Naive thymus-derived CD4-positive, alpha-beta T cell (primary cell): ENCODE data around the gene CDR2. TPM values are rescaled to one million over a fixed set of nuclear protein-coding genes. Genes with fewer than 3 reads are reported as not detected.

Source experiments
- ATAC-seq: fragments of 150-1000 bp; cut with Tn5 transposase; 2 replicates; pipeline ENCODE4 v1.10.0; 2021; ENCODE audit warnings: mild to moderate bottlenecking, moderate library complexity
- CTCF ChIA-PET: fragments of 350-600 bp; sonication (Branson Sonifier 250); formaldehyde crosslinking; loops from one replicate; lab custom pipeline; 2021; ENCODE audit warnings: antibody characterized with exemption; lab: Charles Lee
- POLR2A ChIA-PET: fragments of 350-600 bp; sonication (Branson Sonifier 250); formaldehyde crosslinking; loops from one replicate; lab custom pipeline; 2021; ENCODE audit warnings: antibody characterized with exemption, inconsistent platforms; lab: Charles Lee
- DNase-seq, 9 donors: peaks; one replicate each; pipeline versions ENCODE4 v3.0.0 to v3.0.0-alpha.2; 2020 to 2022; ENCODE audit warnings: mixed read lengths in 1 of 9
- H3K27ac ChIP-seq: one replicate; pipeline ENCODE4 v1.7.0; 2013; ENCODE audit warnings: mild to moderate bottlenecking, low read depth, low read length, moderate library complexity
- H3K27me3 ChIP-seq, 2 donors: one replicate each; pipeline ENCODE4 v1.7.0; 2013; ENCODE audit warnings: low read length in 2 of 2, mild to moderate bottlenecking in 2 of 2, moderate library complexity in 2 of 2; ENCODE audit not compliant: control insufficient read depth in 2 of 2, insufficient read depth in 2 of 2
- H3K36me3 ChIP-seq, 3 experiments: 1 replicate in 2 of 3; 2 replicates in 1 of 3; pipeline ENCODE4 v1.7.0; 2013; ENCODE audit warnings: low read length in 3 of 3, mild to moderate bottlenecking in 3 of 3, moderate library complexity in 1 of 3; ENCODE audit not compliant: insufficient read depth in 3 of 3, control insufficient read depth in 2 of 3
- H3K4me1 ChIP-seq, 2 donors: one replicate each; pipeline ENCODE4 v1.7.0; 2013; ENCODE audit warnings: low read length in 2 of 2, mild to moderate bottlenecking in 2 of 2, moderate library complexity in 1 of 2; ENCODE audit not compliant: control insufficient read depth in 2 of 2, insufficient read depth in 2 of 2
- H3K4me3 ChIP-seq: 2 replicates; pipeline ENCODE4 v1.7.0; 2013; ENCODE audit warnings: mild to moderate bottlenecking, low read length
- H3K9me3 ChIP-seq, 3 experiments: 1 replicate in 2 of 3; 2 replicates in 1 of 3; pipeline ENCODE4 v1.7.0; 2013; ENCODE audit warnings: low read length in 3 of 3; ENCODE audit not compliant: control insufficient read depth in 2 of 3
- H3K27ac Mint-ChIP-seq, 9 donors: one replicate each; pipeline ENCODE4 v1.8.0; 2020 to 2022; ENCODE audit warnings: mixed read lengths in 9 of 9, mild to moderate bottlenecking in 8 of 9, moderate library complexity in 5 of 9, inconsistent platforms in 2 of 9
- H3K27me3 Mint-ChIP-seq, 5 donors: one replicate each; pipeline ENCODE4 v1.8.0; 2021 to 2022; ENCODE audit warnings: mixed read lengths in 5 of 5, mild to moderate bottlenecking in 1 of 5
- H3K36me3 Mint-ChIP-seq, 5 donors: one replicate each; pipeline ENCODE4 v1.8.0; 2020 to 2022; ENCODE audit warnings: mixed read lengths in 5 of 5, mild to moderate bottlenecking in 3 of 5, inconsistent platforms in 1 of 5
- H3K4me1 Mint-ChIP-seq, 7 donors: one replicate each; pipeline ENCODE4 v1.8.0; 2020 to 2022; ENCODE audit warnings: mixed read lengths in 7 of 7, mild to moderate bottlenecking in 3 of 7, inconsistent platforms in 1 of 7
- H3K4me3 Mint-ChIP-seq, 10 donors: one replicate each; pipeline ENCODE4 v1.8.0; 2020 to 2022; ENCODE audit warnings: mild to moderate bottlenecking in 10 of 10, mixed read lengths in 10 of 10, moderate library complexity in 6 of 10, inconsistent platforms in 2 of 10
- H3K9me3 Mint-ChIP-seq, 11 donors: one replicate each; pipeline ENCODE4 v1.8.0; 2020 to 2022; ENCODE audit warnings: mixed read lengths in 11 of 11, mild to moderate bottlenecking in 4 of 11, inconsistent platforms in 1 of 11, moderate library complexity in 1 of 11
- intact Hi-C, 2 donors: fragments of 100-400 bp; cut with micrococcal nuclease; formaldehyde crosslinking; loops; one replicate each; pipeline ENCODE4 v1.15.1; 2023
- polyA plus RNA-seq, 2 donors: library from polyadenylated mRNA; unstranded; fragments of 300-500 nt; fragmentation: Illumina TruSeq; gene quantifications; one replicate each; pipeline ENCODE4 v1.2.3, GENCODE V29; 2021
- total RNA-seq, 6 experiments: library from RNA in 5 of 6; stranded (reverse) in 5 of 6; gene quantifications; 1 replicate in 5 of 6; 2 replicates in 1 of 6; pipeline ENCODE4 v1.2.3 and lab custom pipeline; 2021 to 2026

The CDR2 gene
- total and polyA plus RNA-seq, 7 experiments from 2014 or later = 28.7 to 115 (median 66.0) TPM

- Mint-ChIP-seq H3K36me3 (peaks cover 12 to 38% (median 17%) of the 10 kb centered on the region in 5 donors), H3K9me3 (peaks cover 0 to 3% (median 0%) of the 10 kb centered on the region in 11 donors), H3K4me3 (no peak overlapping the region), H3K27me3 (no peaks in the 10 kb centered on the region), H3K4me1 (peaks cover 0 to 7% (median 0%) of the 10 kb centered on the region in 7 donors), H3K27ac (peak overlapping the region in 4 of 9 donors; percentile 43 to 77 (median 53))
- ChIA-PET CTCF (interaction anchor here (0.7 kb wide), 1 partner anchor 91 kb away, joined by 3 read pairs; no protein-coding TSS in a partner anchor), POLR2A (interaction anchor here (0.6 kb wide), 1 partner anchor 31 kb away, joined by 3 read pairs; no protein-coding TSS in a partner anchor)
- DNase-seq = no peak
- H3K9me3 ChIP-seq = no peaks in the 10 kb centered on the region
- H3K27me3 ChIP-seq = no peaks in the 10 kb centered on the region
- ATAC-seq = no peak
- intact Hi-C loops = no loop called here
- peaks cover 4 to 92% (median 24%) of the 10 kb centered on the region in 3 experiments for H3K36me3 ChIP-seq
- H3K4me1 ChIP-seq = no peaks in the 10 kb centered on the region
- H3K4me3 ChIP-seq = no peak overlapping the region
- no peak overlapping the region for H3K27ac ChIP-seq
These were observed 61.3 kb downstream of the CDR2 start for GRCh38 chr16:22312897-22313781.

GRCh38 chr16:22311520-22311919 lies 62.9 kb downstream of the CDR2 start:
- Histone ChIP-seq H3K4me1 (no peaks in the 10 kb centered on the region), H3K4me3 (no peak overlapping the region), H3K27ac (no peak overlapping the region), H3K9me3 (no peaks in the 10 kb centered on the region), H3K27me3 (no peaks in the 10 kb centered on the region), H3K36me3 (peaks cover 4 to 92% (median 34%) of the 10 kb centered on the region in 3 experiments)
- Mint-ChIP-seq H3K9me3 (peaks cover 0 to 3% (median 0%) of the 10 kb centered on the region in 11 donors), H3K4me1 (no peaks in the 10 kb centered on the region), H3K36me3 (peaks cover 10 to 32% (median 16%) of the 10 kb centered on the region in 5 donors), H3K4me3 (peak overlapping the region in 1 of 10 donors; percentile 11), H3K27ac (peak overlapping the region in 2 of 9 donors; percentile 54 to 69), H3K27me3 (no peaks in the 10 kb centered on the region)
- CTCF ChIA-PET = interaction anchor here (0.6 to 0.7 kb wide), 2 partner anchors 9 to 1060 kb away, joined by 3 read pairs; no protein-coding TSS in a partner anchor
- no peak for ATAC-seq
- POLR2A ChIA-PET = no interaction called here
- DNase-seq = no peak
- intact Hi-C loops = no loop called here

DNA sequence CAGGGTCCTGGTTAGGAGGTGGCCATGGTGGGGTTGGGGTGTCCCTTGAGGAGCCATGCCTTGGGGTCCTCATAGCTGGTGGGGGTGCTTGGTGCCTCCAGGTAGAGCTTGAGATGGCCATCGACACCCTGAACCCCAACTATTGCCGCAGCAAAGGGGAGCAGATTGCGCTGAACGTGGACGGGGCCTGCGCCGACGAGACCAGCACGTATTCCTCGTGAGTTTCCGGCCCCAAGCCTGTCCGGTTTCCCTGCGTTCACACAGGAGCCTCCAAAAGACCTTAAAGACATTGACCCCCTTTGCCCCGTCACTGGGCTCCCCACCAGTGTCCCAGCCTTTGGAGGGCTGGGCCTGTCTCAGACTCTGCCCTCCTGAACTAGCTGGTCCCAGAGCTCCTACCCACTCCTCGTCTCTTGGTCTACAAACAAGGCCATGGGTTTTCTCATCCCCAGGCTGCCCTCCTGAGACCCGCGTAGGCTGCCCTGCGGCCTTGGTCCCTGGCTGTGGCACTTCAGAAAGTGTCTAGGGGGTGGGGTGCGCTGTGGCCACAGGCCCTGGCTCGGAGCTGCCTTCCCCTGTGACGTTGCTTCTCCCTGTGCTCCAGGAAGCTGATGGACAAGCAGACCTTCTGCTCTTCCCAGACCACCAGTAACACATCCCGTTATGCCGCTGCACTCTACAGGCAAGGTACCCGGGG lies 65.4 kb downstream of the CDR2 start:
- ChIA-PET CTCF (interaction anchor here (0.7 kb wide), 1 partner anchor 418 kb away, joined by 3 read pairs; no protein-coding TSS in a partner anchor), POLR2A (interaction anchor here (0.8 to 0.9 kb wide), 2 partner anchors 12 to 120 kb away, joined by 3 to 4 read pairs; partner anchors contain the start of gene POLR3E)
- Histone ChIP-seq H3K9me3 (no peaks in the 10 kb centered on the region), H3K4me3 (no peak overlapping the region), H3K36me3 (peaks cover 4 to 92% (median 28%) of the 10 kb centered on the region in 3 experiments), H3K4me1 (no peaks in the 10 kb centered on the region), H3K27me3 (no peaks in the 10 kb centered on the region), H3K27ac (no peak overlapping the region)
- no peak overlapping the region for H3K4me3 Mint-ChIP-seq
- peaks cover 0 to 3% (median 0%) of the 10 kb centered on the region in 11 donors for H3K9me3 Mint-ChIP-seq
- ATAC-seq (no peak), DNase-seq (no peak)
- peak overlapping the region in 2 of 9 donors; percentile 16 to 41 for H3K27ac Mint-ChIP-seq
- H3K36me3 Mint-ChIP-seq = peaks cover 8 to 32% (median 17%) of the 10 kb centered on the region in 5 donors
- intact Hi-C loops = no loop called here
- no peaks in the 10 kb centered on the region for H3K27me3 Mint-ChIP-seq
- peaks cover 0 to 10% (median 3%) of the 10 kb centered on the region in 7 donors for H3K4me1 Mint-ChIP-seq

- H3K27ac ChIP-seq = no peak overlapping the region
- peaks cover 5 to 17% (median 8%) of the 10 kb centered on the region in 7 donors for H3K4me1 Mint-ChIP-seq
- no peaks in the 10 kb centered on the region for H3K4me1 ChIP-seq
- H3K36me3 Mint-ChIP-seq = peaks cover 5 to 29% (median 18%) of the 10 kb centered on the region in 5 donors
- ChIA-PET CTCF (no interaction called here), POLR2A (interaction anchor here (0.8 kb wide), 1 partner anchor 10 kb away, joined by 3 read pairs; the partner anchor contains the start of gene POLR3E)
- no peaks in the 10 kb centered on the region for H3K27me3 Mint-ChIP-seq
- ATAC-seq (peak; percentile 11), DNase-seq (no peak)
- H3K9me3 ChIP-seq = no peaks in the 10 kb centered on the region
- no peak overlapping the region for H3K4me3 ChIP-seq
- H3K27me3 ChIP-seq = no peaks in the 10 kb centered on the region
- H3K36me3 ChIP-seq = peaks cover 4 to 89% (median 26%) of the 10 kb centered on the region in 3 experiments
- intact Hi-C loops = no loop called here
- H3K9me3 Mint-ChIP-seq = peaks cover 0 to 1% (median 0%) of the 10 kb centered on the region in 11 donors
- peak overlapping the region in 5 of 9 donors; percentile 28 to 65 (median 44) for H3K27ac Mint-ChIP-seq
- H3K4me3 Mint-ChIP-seq = peak overlapping the region in 1 of 10 donors; percentile 49
These were observed 66.6 kb downstream of the CDR2 start for GRCh38 chr16:22307838-22308237.

GRCh38 chr16:22306788-22307187 lies 67.6 kb downstream of the CDR2 start:
- intact Hi-C loops = no loop called here
- H3K27me3 Mint-ChIP-seq = no peaks in the 10 kb centered on the region
- peaks cover 0 to 1% (median 0%) of the 10 kb centered on the region in 11 donors for H3K9me3 Mint-ChIP-seq
- H3K4me3 ChIP-seq = no peak overlapping the region
- H3K4me1 Mint-ChIP-seq = peaks cover 10 to 27% (median 17%) of the 10 kb centered on the region in 7 donors
- H3K27me3 ChIP-seq = no peaks in the 10 kb centered on the region
- no peak overlapping the region for H3K27ac ChIP-seq
- no peak overlapping the region for H3K4me3 Mint-ChIP-seq
- H3K27ac Mint-ChIP-seq = peak overlapping the region in 1 of 9 donors; percentile 59
- CTCF ChIA-PET = no interaction called here
- no peaks in the 10 kb centered on the region for H3K9me3 ChIP-seq
- H3K4me1 ChIP-seq = no peaks in the 10 kb centered on the region
- ATAC-seq (no peak), DNase-seq (no peak)
- POLR2A ChIA-PET = interaction anchor here (1.1 kb wide), 1 partner anchor 10 kb away, joined by 3 read pairs; the partner anchor contains the start of gene POLR3E
- peaks cover 5 to 33% (median 17%) of the 10 kb centered on the region in 5 donors for H3K36me3 Mint-ChIP-seq
- H3K36me3 ChIP-seq = peaks cover 4 to 89% (median 26%) of the 10 kb centered on the region in 3 experiments

DNA sequence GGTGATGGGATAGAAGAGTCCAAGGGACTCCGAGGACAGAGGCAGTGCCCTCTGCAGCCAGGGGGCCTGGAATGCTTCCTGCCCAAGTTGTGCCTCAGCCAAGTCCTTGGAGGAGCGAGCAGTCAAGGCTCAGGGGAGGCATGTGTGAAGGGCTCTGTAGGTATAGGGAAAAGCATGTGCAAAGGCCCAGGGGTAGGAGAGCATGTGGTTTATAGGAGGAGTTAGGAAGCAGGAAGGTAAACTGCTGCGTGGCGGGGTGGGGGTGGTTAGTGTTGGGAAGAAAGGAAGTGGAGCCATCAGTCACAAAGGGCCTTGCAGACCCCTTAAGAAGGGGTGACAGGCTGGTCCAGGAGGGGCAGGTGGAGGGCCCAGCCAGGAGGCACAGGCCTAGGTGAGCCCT lies 70.0 kb downstream of the CDR2 start:
- POLR2A ChIA-PET = interaction anchor here (0.6 kb wide), 1 partner anchor 985 kb away, joined by 3 read pairs; no protein-coding TSS in a partner anchor

More for the DNA sequence above, 70.0 kb downstream of the CDR2 start:
- no peak overlapping the region for H3K27ac ChIP-seq
- intact Hi-C loops = no loop called here
- H3K9me3 ChIP-seq = no peaks in the 10 kb centered on the region
- H3K36me3 ChIP-seq = peaks cover 4 to 74% (median 19%) of the 10 kb centered on the region in 3 experiments
- ATAC-seq (no peak), DNase-seq (no peak)
- no peak overlapping the region for H3K4me3 ChIP-seq
- no peaks in the 10 kb centered on the region for H3K27me3 Mint-ChIP-seq
- peak overlapping the region in 6 of 9 donors; percentile 38 to 86 (median 59) for H3K27ac Mint-ChIP-seq
- H3K4me3 Mint-ChIP-seq = no peak overlapping the region
- peaks cover 27 to 46% (median 34%) of the 10 kb centered on the region in 7 donors for H3K4me1 Mint-ChIP-seq
- CTCF ChIA-PET = interaction anchor here (0.5 kb wide), 1 partner anchor 1073 kb away, joined by 3 read pairs; no protein-coding TSS in a partner anchor
- H3K9me3 Mint-ChIP-seq = peaks cover 0 to 1% (median 0%) of the 10 kb centered on the region in 11 donors
- H3K36me3 Mint-ChIP-seq = peaks cover 5 to 31% (median 16%) of the 10 kb centered on the region in 5 donors
- no peaks in the 10 kb centered on the region for H3K27me3 ChIP-seq
- H3K4me1 ChIP-seq = peaks cover 5 to 13% of the 10 kb centered on the region in 2 donors
